H1 (cell line): ENCODE results near the gene KCNK15. TPM values are rescaled to one million over a fixed set of nuclear protein-coding genes. Genes with fewer than 3 reads are reported as not detected.

Experiments used
- CTCF ChIA-PET: fragments of 300-600 bp; sonication (Branson Sonifier 250); formaldehyde crosslinking; loops from one replicate; lab custom pipeline; 2021; ENCODE audit not compliant: partially characterized antibody; lab: Charles Lee
- POLR2A ChIA-PET: fragments of 300-600 bp; sonication (Branson Sonifier 250); formaldehyde crosslinking; loops from one replicate; lab custom pipeline; 2021; ENCODE audit warnings: inconsistent platforms; ENCODE audit not compliant: partially characterized antibody; lab: Charles Lee
- DNase-seq, 2 experiments: peaks; one replicate each; pipeline versions ENCODE4 v3.0.0 to v3.0.0-alpha.2; 2010 to 2022; ENCODE audit warnings: low spot score in 2 of 2, low read depth in 1 of 2, mixed read lengths in 1 of 2
- FAIRE-seq: peaks from 2 replicates; lab custom pipeline; 2011; peaks lifted over from hg19 to GRCh38; lab: Jason Lieb, UNC
- H2AFZ ChIP-seq: 2 replicates; pipeline ENCODE4 v1.8.1; 2012; ENCODE audit warnings: low read length, inconsistent platforms
- H2AK5ac ChIP-seq: 2 replicates; pipeline ENCODE4 v1.6.1; 2013; ENCODE audit warnings: low read depth, low read length
- H2BK120ac ChIP-seq: replicated peaks from 2 replicates; pipeline ENCODE3; 2013; ENCODE audit warnings: low read depth, low read length, inconsistent platforms
- H2BK12ac ChIP-seq: 2 replicates; pipeline ENCODE4 v1.6.1; 2013; ENCODE audit warnings: low read depth, low read length
- H2BK15ac ChIP-seq: 2 replicates; pipeline ENCODE4 v1.6.1; 2013; ENCODE audit warnings: low read length
- H2BK20ac ChIP-seq: 2 replicates; pipeline ENCODE4 v1.6.1; 2013; ENCODE audit warnings: low read length
- H2BK5ac ChIP-seq: 2 replicates; pipeline ENCODE4 v1.6.1; 2013; ENCODE audit warnings: low read depth, low read length
- H3K14ac ChIP-seq: 2 replicates; pipeline ENCODE4 v1.6.1; 2013; ENCODE audit warnings: inconsistent platforms; ENCODE audit not compliant: insufficient read length
- H3K18ac ChIP-seq: 2 replicates; pipeline ENCODE4 v1.6.1; 2013; ENCODE audit warnings: low read length; ENCODE audit errors: extremely low read depth
- H3K23ac ChIP-seq: 2 replicates; pipeline ENCODE4 v1.6.1; 2013; ENCODE audit warnings: inconsistent platforms; ENCODE audit not compliant: insufficient read length
- H3K23me2 ChIP-seq: 2 replicates; pipeline ENCODE4 v1.6.1; 2013; ENCODE audit warnings: low read depth, low read length
- H3K27ac ChIP-seq: 2 replicates; pipeline ENCODE4 v1.6.1; 2011; ENCODE audit warnings: low read depth, low read length, inconsistent platforms
- H3K27me3 ChIP-seq, 4 experiments: replicated peaks in 1 of 4; 1 replicate in 1 of 4; 2 replicates in 3 of 4; pipeline versions ENCODE4 v1.6.1 to v1.8.1; 2011 to 2013; ENCODE audit warnings: low read length in 3 of 4, mild to moderate bottlenecking in 3 of 4, inconsistent platforms in 2 of 4, mixed read lengths in 2 of 4, moderate library complexity in 1 of 4; ENCODE audit not compliant: control insufficient read depth in 3 of 4, insufficient read depth in 3 of 4; ENCODE audit errors: extremely low read depth in 1 of 4
- H3K36me3 ChIP-seq, 4 experiments: 2 replicates each; pipeline versions ENCODE4 v1.6.1 to v1.8.1; 2011 to 2013; ENCODE audit warnings: mild to moderate bottlenecking in 4 of 4, low read length in 3 of 4, moderate library complexity in 2 of 4, control low read depth in 1 of 4, inconsistent platforms in 1 of 4; ENCODE audit not compliant: insufficient read depth in 4 of 4, control insufficient read depth in 2 of 4
- H3K4ac ChIP-seq: replicated peaks from 2 replicates; pipeline ENCODE3; 2013; ENCODE audit warnings: low read length, low read depth, mixed read lengths, inconsistent platforms; ENCODE audit not compliant: insufficient read length
- H3K4me1 ChIP-seq, 4 experiments: replicated peaks in 1 of 4; 1 replicate in 1 of 4; 2 replicates in 3 of 4; pipeline versions ENCODE4 v1.6.1 to v1.8.1; 2011 to 2013; ENCODE audit warnings: low read length in 3 of 4, inconsistent platforms in 2 of 4, mixed read lengths in 1 of 4; ENCODE audit not compliant: insufficient read depth in 4 of 4, control insufficient read depth in 3 of 4
- H3K4me2 ChIP-seq, 2 experiments: 2 replicates each; pipeline versions ENCODE4 v1.6.1 to v1.8.1; 2011 to 2013; ENCODE audit warnings: low read depth in 2 of 2, low read length in 2 of 2, control low read depth in 1 of 2, inconsistent platforms in 1 of 2, mild to moderate bottlenecking in 1 of 2; ENCODE audit not compliant: insufficient read depth in 1 of 2
- H3K4me3 ChIP-seq, 4 experiments: fragments of 200-600, 300-600 bp in 1 of 4; sonication (generic), shearing (Covaris generic), sonication (Bioruptor Twin) in 1 of 4; 2 replicates each; pipeline versions ENCODE4 v1.5.1 to v1.8.1; 2011 to 2016; ENCODE audit warnings: low read length in 4 of 4, low read depth in 3 of 4, control low read depth in 2 of 4, inconsistent platforms in 2 of 4, mild to moderate bottlenecking in 2 of 4, mixed read lengths in 1 of 4, moderate library complexity in 1 of 4; ENCODE audit not compliant: insufficient read depth in 2 of 4; ENCODE audit errors: extremely low read depth in 1 of 4
- H3K56ac ChIP-seq: replicated peaks from 2 replicates; pipeline ENCODE3; 2013; ENCODE audit warnings: low read depth, mild to moderate bottlenecking, mixed read lengths, low read length, inconsistent platforms; ENCODE audit not compliant: insufficient read length
- H3K79me1 ChIP-seq: 2 replicates; pipeline ENCODE4 v1.6.1; 2013; ENCODE audit warnings: low read depth, low read length, control low read depth
- H3K79me2 ChIP-seq, 2 experiments: 2 replicates each; pipeline versions ENCODE4 v1.6.1 to v1.8.1; 2012 to 2013; ENCODE audit warnings: low read length in 2 of 2, mild to moderate bottlenecking in 2 of 2, inconsistent platforms in 1 of 2; ENCODE audit not compliant: insufficient read depth in 2 of 2, control insufficient read depth in 1 of 2
- H3K9ac ChIP-seq, 4 experiments: replicated peaks in 1 of 4; 1 replicate in 1 of 4; 2 replicates in 3 of 4; pipeline versions ENCODE4 v1.6.1 to v1.8.1; 2011 to 2013; ENCODE audit warnings: low read depth in 3 of 4, low read length in 3 of 4, control low read depth in 2 of 4, mild to moderate bottlenecking in 2 of 4, moderate library complexity in 2 of 4, inconsistent platforms in 1 of 4; ENCODE audit errors: extremely low read depth in 1 of 4
- H3K9me3 ChIP-seq, 2 experiments: 2 replicates each; pipeline versions ENCODE4 v1.6.1 to v1.8.1; 2012 to 2013; ENCODE audit warnings: mild to moderate bottlenecking in 2 of 2, moderate library complexity in 2 of 2, control low read depth in 1 of 2, inconsistent platforms in 1 of 2, low read depth in 1 of 2, low read length in 1 of 2, mixed read lengths in 1 of 2; ENCODE audit not compliant: insufficient read depth in 2 of 2
- H4K20me1 ChIP-seq, 2 experiments: replicated peaks in 1 of 2; 2 replicates each; pipeline versions ENCODE3 to v1.8.1; 2011 to 2013; ENCODE audit warnings: inconsistent platforms in 2 of 2, low read length in 2 of 2, mild to moderate bottlenecking in 1 of 2; ENCODE audit not compliant: insufficient read depth in 2 of 2, control insufficient read depth in 1 of 2
- H4K5ac ChIP-seq: 2 replicates; pipeline ENCODE4 v1.6.1; 2013; ENCODE audit warnings: low read length, low read depth, mixed read lengths, inconsistent platforms; ENCODE audit not compliant: insufficient read length
- H4K8ac ChIP-seq: 2 replicates; pipeline ENCODE4 v1.8.0; 2013; ENCODE audit warnings: mild to moderate bottlenecking, moderate library complexity, low read length, inconsistent platforms; ENCODE audit not compliant: insufficient read depth; ENCODE audit errors: extremely low read depth
- H4K91ac ChIP-seq: replicated peaks from 2 replicates; pipeline ENCODE3; 2013; ENCODE audit warnings: low read length, mixed read lengths, inconsistent platforms; ENCODE audit not compliant: insufficient read length
- BCL11A ChIP-seq, 2 experiments: IDR thresholded peaks; one replicate each; pipeline ENCODE4 v1.6.1; 2011; ENCODE audit warnings: low read depth in 2 of 2, low read length in 2 of 2, mild to moderate bottlenecking in 2 of 2
- CBX5 ChIP-seq: fragments of 300-800, 300-1000 bp; sonication (generic); IDR thresholded peaks from 2 replicates; pipeline ENCODE4 v1.7.1; 2016; ENCODE audit warnings: antibody characterized with exemption, low read length, low read depth
- CHD1 ChIP-seq: IDR thresholded peaks from 2 replicates; pipeline ENCODE4 v1.6.1; 2012; ENCODE audit warnings: low read depth, low read length, improper control_type of control experiment
- JUND ChIP-seq: IDR thresholded peaks from 2 replicates; pipeline ENCODE4 v1.6.1; 2011; ENCODE audit warnings: mild to moderate bottlenecking, improper control_type of control experiment, low read length
- SP2 ChIP-seq: IDR thresholded peaks from 2 replicates; pipeline ENCODE4 v1.6.1; 2012; ENCODE audit warnings: mild to moderate bottlenecking, low read length, inconsistent platforms
- SP4 ChIP-seq: IDR thresholded peaks from 2 replicates; pipeline ENCODE4 v1.6.1; 2012; ENCODE audit warnings: low read length, inconsistent platforms
- TAF7 ChIP-seq: optimal IDR thresholded peaks from 2 replicates; pipeline ENCODE3; 2011; ENCODE audit warnings: low read depth, mild to moderate bottlenecking, inconsistent platforms, low read length, moderate library complexity, borderline replicate concordance
- TEAD4 ChIP-seq: IDR thresholded peaks from 2 replicates; pipeline ENCODE4 v1.6.1; 2012; ENCODE audit warnings: low read depth, low read length, inconsistent platforms, mixed read lengths
- WGBS, 2 experiments: shearing (Covaris generic) in 1 of 2; methylation state at CpG; one replicate each; pipeline versions ENCODE4 v1.1.6 to v1.1.7; 2013 to 2015; ENCODE audit warnings: low lambda C conversion rate in 2 of 2, mixed read lengths in 2 of 2, inconsistent platforms in 1 of 2, low coverage in 1 of 2, missing lambda C conversion rate in 1 of 2; ENCODE audit not compliant: insufficient replicate concordance in 2 of 2, insufficient coverage in 1 of 2, insufficient read length in 1 of 2; ENCODE audit errors: extremely low coverage in 1 of 2, missing lambda C conversion rate in 1 of 2; 5-methylcytosine and 5-hydroxymethylcytosine counted together
- long read RNA-seq, 2 experiments: library from RNA in 1 of 2; library from capped mRNA in 1 of 2; stranded (forward); transcript quantifications; one replicate each; pipeline ENCODE4 v2.0.0, GENCODE V29; 2021; ENCODE audit warnings: inconsistent platforms in 1 of 2
- polyA minus RNA-seq, 3 experiments: library from RNA; depleted of rRNA, polyadenylated mRNA; stranded (reverse); fragments of >200 nt; gene quantifications; 1 replicate in 2 of 3; 2 replicates in 1 of 3; pipeline ENCODE4 v1.2.3, GENCODE V29; 2011
- polyA plus RNA-seq, 7 experiments: library from polyadenylated mRNA; depleted of rRNA in 3 of 7; stranded (reverse) in 5 of 7; unstranded in 2 of 7; fragments of >200 nt in 5 of 7; fragments of 200-250 nt in 2 of 7; gene quantifications; 1 replicate in 5 of 7; 2 replicates in 1 of 7; 4 replicates in 1 of 7; pipeline versions ENCODE4 v1.2.1 to v1.2.3, GENCODE V29; 2011 to 2013; ENCODE audit warnings: missing spikeins in 2 of 7, mixed read lengths in 2 of 7
- total RNA-seq: library from RNA; stranded (reverse); fragmentation: NEBNext Ultra II Directional; extraction: Animal tissue kit (Norgen Biotek cat#: 25700); gene quantifications from 2 replicates; pipeline ENCODE4 v1.2.1, GENCODE V29; 2021
- TF ChIP-seq, protein P1 (sequence below): IDR thresholded peaks from 2 replicates; pipeline ENCODE4 v1.6.1; 2011; ENCODE audit warnings: low read depth, mild to moderate bottlenecking, low read length; ENCODE audit not compliant: insufficient read depth

KCNK15 gene
- total RNA-seq (0.24 and 0.33 TPM in 2 replicates), polyA plus RNA-seq (2011; rRNA removed) (0.33 and 0.74 TPM in 2 replicates), polyA minus RNA-seq (2011; rRNA and poly(A)+ RNA removed) (0.17 and 0.79 TPM in 2 replicates)
- polyA plus RNA-seq (2011; cell fraction: cytosol; rRNA removed) = 0.30 TPM
- polyA plus RNA-seq (2011; cell fraction: nucleus; rRNA removed) = 0.54 TPM
- 0.17 to 0.52 TPM (median 0.37 TPM) in 4 replicates for polyA plus RNA-seq (2012, experiment 1 of 2)
- 0.22 TPM for polyA plus RNA-seq (2012, experiment 2 of 2)
- 0.26 TPM for polyA plus RNA-seq (2013, experiment 1 of 2)
- polyA plus RNA-seq (2013, experiment 2 of 2) = 0.26 TPM
- polyA minus RNA-seq (2011; cell fraction: cytosol; rRNA and poly(A)+ RNA removed) = 0.66 TPM
- polyA minus RNA-seq (2011; cell fraction: nucleus; rRNA and poly(A)+ RNA removed) = 2.1 TPM
- long read RNA-seq, experiment 1 = 0 reads
- long read RNA-seq, experiment 2 = 0 reads

DNA sequence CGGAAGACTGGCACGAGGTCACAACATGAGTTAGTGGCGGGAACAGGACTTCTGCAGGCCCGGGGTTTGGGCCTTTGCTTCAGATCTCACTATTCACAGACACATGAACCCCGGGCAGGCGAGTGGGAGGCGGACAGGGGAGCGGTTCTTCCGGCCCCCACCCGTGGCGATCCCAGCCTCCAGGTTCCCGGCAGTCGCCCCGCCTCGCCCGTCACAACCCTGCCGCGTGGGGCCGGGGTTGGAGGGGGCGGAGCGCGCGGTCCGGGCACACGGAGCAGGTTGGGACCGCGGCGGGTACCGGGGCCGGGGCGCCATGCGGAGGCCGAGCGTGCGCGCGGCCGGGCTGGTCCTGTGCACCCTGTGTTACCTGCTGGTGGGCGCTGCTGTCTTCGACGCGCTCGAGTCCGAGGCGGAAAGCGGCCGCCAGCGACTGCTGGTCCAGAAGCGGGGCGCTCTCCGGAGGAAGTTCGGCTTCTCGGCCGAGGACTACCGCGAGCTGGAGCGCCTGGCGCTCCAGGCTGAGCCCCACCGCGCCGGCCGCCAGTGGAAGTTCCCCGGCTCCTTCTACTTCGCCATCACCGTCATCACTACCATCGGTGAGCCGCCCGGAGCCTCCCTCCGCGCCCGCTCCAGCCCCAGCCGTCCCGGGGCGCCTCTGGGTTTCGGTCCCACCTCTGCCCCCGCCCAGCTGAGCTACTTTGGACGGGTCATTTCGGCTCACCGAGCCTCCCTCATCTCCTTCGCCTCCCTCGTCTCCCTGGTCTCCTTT, at the start of gene KCNK15:
KCNK15 (plus strand) TSS at position 268 of the 769 bp plus-strand sequence; CDS start at position 314, 46 bp downstream.
- Histone ChIP-seq H3K27me3 (peaks cover 2 to 40% (median 25%) of the 10 kb centered on the region in 4 experiments), H4K8ac (peak within 1 kb of the TSS; percentile 92), H4K20me1 (no peaks in the 10 kb centered on the region), H2BK5ac (no peak within 1 kb of the TSS), H3K4me1 (peaks cover 0 to 7% (median 3%) of the 10 kb centered on the region in 4 experiments; a peak in 4 of 7 replicates), H3K56ac (peak within 1 kb of the TSS; percentile 55), H3K4ac (peak within 1 kb of the TSS; percentile 93), H3K79me2 (no peaks in the 10 kb centered on the region), H2AFZ (peak within 1 kb of the TSS; percentile 28; the same call in 1 of the 2 replicates), H4K5ac (no peak within 1 kb of the TSS), H3K18ac (0 out of 2 replicates have a peak within 1 kb of the TSS, but pooled peaks have one; percentile 14), H2BK20ac (0 out of 2 replicates have a peak within 1 kb of the TSS, but pooled peaks have one; percentile 21), H2BK12ac (peak within 1 kb of the TSS; percentile 50; the same call in 1 of the 2 replicates), H4K91ac (no peak within 1 kb of the TSS), H2AK5ac (no peak within 1 kb of the TSS), H3K9me3 (no peaks in the 10 kb centered on the region), H3K23ac (no peak within 1 kb of the TSS), H3K23me2 (peaks cover 11% of the 10 kb centered on the region; the same call in 1 of the 2 replicates), H3K4me2 (peak within 1 kb of the TSS; percentile 86 to 95), H3K79me1 (no peaks in the 10 kb centered on the region), H3K9ac (peak within 1 kb of the TSS in 1 of 4 experiments; percentile 67; a peak in 1 of 7 replicates), H3K4me3 (peak within 1 kb of the TSS; percentile 32 to 71 (median 42)), H2BK15ac (peak within 1 kb of the TSS; percentile 22; the same call in 1 of the 2 replicates), H3K14ac (no peak within 1 kb of the TSS), H2BK120ac (no peak within 1 kb of the TSS), H3K27ac (no peak within 1 kb of the TSS), H3K36me3 (no peaks in the 10 kb centered on the region)
- DNase-seq = peak in 1 of 2 experiments; percentile 63
- no peak for FAIRE-seq
- 3% methylated on average over 62 of the region's 81 CpGs; no CpG with 5 or more reads in 1 of the 2 experiments for WGBS, 2 experiments
- CTCF ChIA-PET = interaction anchor here (3.1 to 15.1 kb wide), 6 partner anchors 14 to 123 kb away, joined by 24 to 256 read pairs (median 58); no protein-coding TSS in a partner anchor
- POLR2A ChIA-PET = interaction anchor here (0.7 kb wide), 1 partner anchor 21 kb away, joined by 3 read pairs; no protein-coding TSS in a partner anchor
- TF ChIP-seq, protein P1, sequence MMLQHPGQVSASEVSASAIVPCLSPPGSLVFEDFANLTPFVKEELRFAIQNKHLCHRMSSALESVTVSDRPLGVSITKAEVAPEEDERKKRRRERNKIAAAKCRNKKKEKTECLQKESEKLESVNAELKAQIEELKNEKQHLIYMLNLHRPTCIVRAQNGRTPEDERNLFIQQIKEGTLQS = no peak
- TF ChIP-seq SP2 (no peak), SP4 (no peak), TEAD4 (no peak), BCL11A (IDR thresholded peaks at IDR 0.05; ENCODE audit: low read depth in 2 of 2, low read length in 2 of 2) (no peak), CBX5 (no peak), JUND (no peak), CHD1 (no peak), TAF7 (no peak)
